Upper lobe of right lung (tissue), 1 donor: ENCODE measurements around the gene S100A10. TPM values are rescaled to one million over a fixed set of nuclear protein-coding genes. Genes with fewer than 3 reads are reported as not detected.

Experiments
- ATAC-seq: fragments of 200-7000 bp; cut with Tn5 transposase; one replicate; pipeline ENCODE4 v1.9.1; 2020; ENCODE audit warnings: mild to moderate bottlenecking, moderate library complexity
- DNase-seq: peaks from one replicate; pipeline ENCODE4 v3.0.0-alpha.2; 2020
- H3K27ac ChIP-seq: fragments of 200-600 bp; one replicate; pipeline ENCODE4 v1.8.0; 2022
- H3K27me3 ChIP-seq: fragments of 200-600 bp; one replicate; pipeline ENCODE4 v1.8.0; 2022; ENCODE audit warnings: mild to moderate bottlenecking
- H3K36me3 ChIP-seq: fragments of 200-600 bp; one replicate; pipeline ENCODE4 v1.8.0; 2022
- H3K4me1 ChIP-seq: fragments of 200-600 bp; one replicate; pipeline ENCODE4 v1.8.0; 2022
- H3K4me3 ChIP-seq: fragments of 200-600 bp; one replicate; pipeline ENCODE4 v1.8.0; 2022; ENCODE audit warnings: mild to moderate bottlenecking
- H3K9me3 ChIP-seq: fragments of 200-600 bp; one replicate; pipeline ENCODE4 v1.8.0; 2022
- CTCF ChIP-seq: fragments of 200-600 bp; IDR thresholded peaks from one replicate; pipeline ENCODE4 v1.8.0; 2022; ENCODE audit warnings: antibody characterized with exemption
- intact Hi-C: fragments of 100-400 bp; cut with DNase I; formaldehyde crosslinking; loops from one replicate; pipeline ENCODE4 v1.11.0; 2022
- total RNA-seq: library from RNA; stranded (reverse); fragmentation: NEBNext Ultra II Directional; extraction: Animal tissue kit (Norgen Biotek cat#: 25700); gene quantifications from one replicate; pipeline ENCODE4 v1.2.1, GENCODE V29; 2021
- donor health status: DM: no; HTN: yes; CAD: no; lungs with severe emphysema.

S100A10 gene
- total RNA-seq, 1 donor from 2014 or later, result 643 TPM

GRCh38 chr1:151985270-151985669 is 8.4 kb downstream of the S100A10 start:
- no peak overlapping the region for H3K27ac ChIP-seq
- no peaks in the 10 kb centered on the region for H3K9me3 ChIP-seq
- H3K4me1 ChIP-seq, result peaks cover 49% of the 10 kb centered on the region
- H3K36me3 ChIP-seq, result peaks cover 64% of the 10 kb centered on the region
- intact Hi-C loops, result no loop called here
- TF ChIP-seq CTCF, result no peak
- no peak overlapping the region for H3K4me3 ChIP-seq
- no peak for DNase-seq
- no peaks in the 10 kb centered on the region for H3K27me3 ChIP-seq
- ATAC-seq, result no peak

GRCh38 chr1:151984313-151984956 is 9.2 kb downstream of the S100A10 start:
- peaks cover 41% of the 10 kb centered on the region for H3K4me1 ChIP-seq
- H3K27ac ChIP-seq, result no peak overlapping the region
- intact Hi-C loops, result no loop called here
- no peak for ATAC-seq
- H3K27me3 ChIP-seq, result no peaks in the 10 kb centered on the region
- peaks cover 64% of the 10 kb centered on the region for H3K36me3 ChIP-seq
- no peak for TF ChIP-seq CTCF
- no peak overlapping the region for H3K4me3 ChIP-seq
- DNase-seq, result no peak
- H3K9me3 ChIP-seq, result no peaks in the 10 kb centered on the region

- DNase-seq (no peak), ATAC-seq (no peak)
- no peaks in the 10 kb centered on the region for H3K9me3 ChIP-seq
- no peaks in the 10 kb centered on the region for H3K27me3 ChIP-seq
- no peak overlapping the region for H3K4me3 ChIP-seq
- H3K27ac ChIP-seq, result no peak overlapping the region
- no peak for TF ChIP-seq CTCF
- intact Hi-C loops, result no loop called here
- H3K4me1 ChIP-seq, result peaks cover 23% of the 10 kb centered on the region
- H3K36me3 ChIP-seq, result peaks cover 64% of the 10 kb centered on the region
These were observed 11.2 kb downstream of the S100A10 start for GRCh38 chr1:151982300-151983005.

- DNase-seq (no peak), ATAC-seq (no peak)
- intact Hi-C loops, result no loop called here
- Histone ChIP-seq H3K27ac (no peak overlapping the region), H3K27me3 (no peaks in the 10 kb centered on the region), H3K4me1 (peaks cover 17% of the 10 kb centered on the region), H3K9me3 (no peaks in the 10 kb centered on the region), H3K36me3 (peaks cover 57% of the 10 kb centered on the region), H3K4me3 (no peak overlapping the region)
- TF ChIP-seq CTCF, result no peak
These were observed 12.5 kb downstream of the S100A10 start for GRCh38 chr1:151981178-151981525.

GRCh38 chr1:151980287-151981177 is 13.1 kb downstream of the S100A10 start:
- Histone ChIP-seq H3K27me3 (no peaks in the 10 kb centered on the region), H3K36me3 (peaks cover 51% of the 10 kb centered on the region), H3K9me3 (no peaks in the 10 kb centered on the region), H3K27ac (peak overlapping the region; percentile 15), H3K4me1 (peaks cover 16% of the 10 kb centered on the region), H3K4me3 (no peak overlapping the region)
- no peak for ATAC-seq
- intact Hi-C loops, result no loop called here
- no peak for DNase-seq
- no peak for TF ChIP-seq CTCF
